H1 (cell line): ENCODE measurements around the gene BAZ1B.

Experiments used
- CTCF ChIP-seq, 3 experiments: IDR thresholded peaks; 1 replicate in 2 of 3; 2 replicates in 1 of 3; pipeline versions ENCODE4 v1.5.1 to v1.6.1; 2011; ENCODE audit warnings: low read length in 3 of 3, mild to moderate bottlenecking in 3 of 3, inconsistent platforms in 2 of 3, low read depth in 1 of 3, moderate library complexity in 1 of 3; ENCODE audit not compliant: insufficient read depth in 1 of 3; ENCODE audit errors: control extremely low read depth in 1 of 3
- JUND ChIP-seq: IDR thresholded peaks from 2 replicates; pipeline ENCODE4 v1.6.1; 2011; ENCODE audit warnings: mild to moderate bottlenecking, improper control_type of control experiment, low read length

- TF ChIP-seq CTCF (IDR thresholded peaks at IDR 0.05; ENCODE audit: control extremely low read depth in 1 of 3, insufficient read depth in 1 of 3, low read depth in 1 of 3, low read length in 3 of 3): no peak
- TF ChIP-seq JUND: no peak
Observed at GRCh38 chr7:73454424-73454823, 67.7 kb downstream of the BAZ1B start.
